HG02798 (cell line): ENCODE data around the gene CD209.

ENCODE experiments used
- ATAC-seq: cut with Tn5 transposase; IDR thresholded peaks from one replicate; pipeline ENCODE4 v1.9.1; 2021; ENCODE audit warnings: mild to moderate bottlenecking; ENCODE audit not compliant: unreplicated experiment, poor library complexity

Gene CD209

GRCh38 chr19:7709932-7710460 is 37.3 kb downstream of the CD209 start:
- no peak for ATAC-seq

GRCh38 chr19:7706955-7707456 is 40.3 kb downstream of the CD209 start:
- no peak for ATAC-seq

- no peak for ATAC-seq
Observed at GRCh38 chr19:7706188-7706954, 41.0 kb downstream of the CD209 start.

GRCh38 chr19:7705387-7706187 is 41.7 kb downstream of the CD209 start:
- ATAC-seq: peak; percentile 45

- ATAC-seq: no peak
Observed at GRCh38 chr19:7704280-7705060, 42.9 kb downstream of the CD209 start.

- no peak for ATAC-seq
Observed at GRCh38 chr19:7703332-7703731, 44.0 kb downstream of the CD209 start.

GRCh38 chr19:7701654-7702457 is 45.5 kb downstream of the CD209 start, which contains the start of gene FCER2:
Gene FCER2, minus strand, starts transcription at chr19:7702131. Its CDS starts 2,371 bp downstream, at chr19:7699760.
- ATAC-seq: peak; percentile 61

GRCh38 chr19:7701049-7701653 is 46.2 kb downstream of the CD209 start:
- ATAC-seq: no peak

GRCh38 chr19:7699417-7700401 is 47.6 kb downstream of the CD209 start:
- no peak for ATAC-seq

- no peak for ATAC-seq
Observed at GRCh38 chr19:7699003-7699402, 48.3 kb downstream of the CD209 start.

GRCh38 chr19:7698583-7698982 is 48.8 kb downstream of the CD209 start:
- no peak for ATAC-seq

- no peak for ATAC-seq
Observed at GRCh38 chr19:7697721-7698287, 49.5 kb downstream of the CD209 start.

GRCh38 chr19:7694499-7694898 is 52.8 kb downstream of the CD209 start:
- no peak for ATAC-seq

- no peak for ATAC-seq
Observed at GRCh38 chr19:7692417-7693088, 54.8 kb downstream of the CD209 start.

- no peak for ATAC-seq
Observed at GRCh38 chr19:7691497-7691896, 55.8 kb downstream of the CD209 start.

- ATAC-seq: no peak
Observed at GRCh38 chr19:7690779-7691258, 56.5 kb downstream of the CD209 start.
